Activated T-cell treated with anti-CD3 and anti-CD28 coated beads for 24 hours (primary cell): ENCODE data around the gene SCPEP1.
A peak's percentile ranks its signal among the peaks of the same experiment; 100 is the strongest.
"Not testable (repeated sequence)": the region's sequence is repeated elsewhere in the genome, so short reads cannot be mapped to it uniquely, and the experiment has no call there.

Experiments
- DNase-seq: peaks from one replicate; pipeline ENCODE4 v3.0.0-alpha.2; 2020; ENCODE audit warnings: low read depth

Gene SCPEP1, protein sequence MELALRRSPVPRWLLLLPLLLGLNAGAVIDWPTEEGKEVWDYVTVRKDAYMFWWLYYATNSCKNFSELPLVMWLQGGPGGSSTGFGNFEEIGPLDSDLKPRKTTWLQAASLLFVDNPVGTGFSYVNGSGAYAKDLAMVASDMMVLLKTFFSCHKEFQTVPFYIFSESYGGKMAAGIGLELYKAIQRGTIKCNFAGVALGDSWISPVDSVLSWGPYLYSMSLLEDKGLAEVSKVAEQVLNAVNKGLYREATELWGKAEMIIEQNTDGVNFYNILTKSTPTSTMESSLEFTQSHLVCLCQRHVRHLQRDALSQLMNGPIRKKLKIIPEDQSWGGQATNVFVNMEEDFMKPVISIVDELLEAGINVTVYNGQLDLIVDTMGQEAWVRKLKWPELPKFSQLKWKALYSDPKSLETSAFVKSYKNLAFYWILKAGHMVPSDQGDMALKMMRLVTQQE

DNA sequence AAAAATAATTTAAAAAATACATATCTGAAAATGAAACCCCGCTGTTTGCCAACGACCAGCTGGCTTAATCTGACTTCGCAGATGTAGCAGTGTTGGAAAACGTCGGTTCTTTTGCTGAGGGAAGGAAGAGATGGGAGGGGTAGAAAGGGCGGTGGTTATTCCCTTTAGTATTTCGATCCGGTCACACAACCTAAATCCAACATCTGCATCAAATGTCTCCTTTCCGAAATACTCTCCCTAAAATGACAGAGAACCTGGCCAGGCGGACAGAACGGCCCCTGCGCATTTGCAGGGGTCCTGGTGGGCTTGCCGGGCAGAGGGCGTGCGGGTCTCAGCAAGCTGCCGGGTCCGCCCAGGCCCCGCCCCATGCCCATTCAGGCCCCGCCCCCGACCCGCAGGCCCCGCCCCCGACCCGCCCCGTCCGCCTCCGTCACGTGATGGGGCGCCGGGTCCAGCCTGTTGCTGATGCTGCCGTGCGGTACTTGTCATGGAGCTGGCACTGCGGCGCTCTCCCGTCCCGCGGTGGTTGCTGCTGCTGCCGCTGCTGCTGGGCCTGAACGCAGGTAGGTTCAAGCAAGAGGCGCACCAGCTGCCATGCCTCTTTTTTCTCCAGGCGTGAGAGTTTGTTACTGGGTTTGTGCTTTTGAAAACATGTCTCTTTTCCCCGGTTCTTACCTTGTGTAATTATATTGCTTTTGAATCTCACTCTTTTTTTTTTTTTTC lies at the start of gene SCPEP1:
SCPEP1 (plus strand) TSS at position 459 of the 723 bp plus-strand sequence; CDS start at position 488, 29 bp downstream.
- DNase-seq: peak; percentile 77

DNA sequence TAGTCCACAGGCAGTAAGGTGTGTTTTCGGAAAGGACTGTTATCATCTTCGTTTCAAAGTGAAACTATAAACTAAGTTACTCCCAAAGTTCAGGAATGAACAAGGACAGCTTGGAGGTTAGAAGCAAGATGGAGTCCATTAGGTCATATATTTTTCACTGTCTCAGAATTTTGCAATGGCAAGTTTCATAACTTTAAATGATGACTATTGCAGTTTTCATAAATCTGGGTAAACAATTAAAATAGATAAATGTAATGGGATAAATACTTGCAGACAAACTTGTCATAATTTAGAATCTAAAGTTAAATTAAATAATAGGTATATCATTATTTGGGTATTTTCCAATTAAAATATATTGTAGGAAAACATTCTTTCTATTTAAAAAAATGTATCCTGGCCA lies 49.3 kb upstream of the SCPEP1 start:
- DNase-seq: no peak

DNA sequence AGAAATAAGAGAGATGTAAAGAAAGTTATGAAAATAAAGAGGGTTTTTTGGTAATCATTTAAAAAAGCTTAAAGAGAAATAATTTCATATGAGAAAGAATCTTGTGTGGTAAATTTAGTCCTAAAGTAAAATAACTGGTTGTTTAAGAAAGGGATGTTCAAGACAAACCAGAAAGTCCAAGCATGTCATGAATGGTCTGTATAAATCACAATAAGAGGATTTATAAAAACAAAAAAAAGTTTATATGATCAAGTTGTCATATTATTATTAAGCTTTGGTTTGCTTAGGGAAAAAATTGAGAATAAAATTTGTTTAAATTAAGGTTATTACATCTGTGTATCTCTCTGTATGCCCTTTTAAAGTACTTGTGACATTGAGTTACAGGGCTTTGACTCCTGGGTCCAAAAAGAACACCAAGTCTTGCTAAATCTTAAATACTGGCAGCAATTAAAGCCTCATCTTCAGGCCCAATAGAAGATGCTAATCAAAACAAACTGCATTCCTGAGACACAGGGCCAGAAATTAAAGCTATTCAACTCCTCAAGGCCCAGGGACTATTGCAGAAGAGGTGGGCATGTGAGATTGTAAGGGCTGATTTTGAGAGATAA lies 48.5 kb upstream of the SCPEP1 start:
- DNase-seq: no peak

DNA sequence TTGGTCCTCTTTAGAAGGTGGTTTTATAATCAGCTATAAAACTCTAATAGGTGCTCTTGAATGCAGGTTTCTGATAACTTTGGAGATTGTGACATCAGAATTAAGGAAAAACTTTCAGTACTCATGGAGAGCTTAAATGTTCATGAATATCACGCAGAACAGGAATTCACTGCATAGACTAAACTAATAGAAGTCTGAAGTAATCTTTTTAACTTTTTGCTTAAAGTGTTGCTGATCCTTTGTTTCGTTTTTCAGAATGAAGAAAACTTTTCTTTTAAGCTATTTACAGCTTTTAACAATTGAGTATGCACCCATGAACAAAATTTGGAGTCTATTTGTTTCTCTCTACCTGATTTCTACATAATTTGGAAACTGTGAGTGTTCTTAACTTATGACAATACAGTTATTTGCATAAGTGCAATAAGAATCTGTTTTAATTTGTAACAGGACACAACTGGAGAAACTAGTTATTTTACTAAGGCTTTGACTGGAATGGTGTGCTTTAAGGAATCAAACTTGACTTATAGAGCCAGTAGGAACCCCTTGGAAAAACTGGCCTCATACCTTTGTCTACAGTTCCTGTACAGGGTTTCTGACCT lies 47.1 kb upstream of the SCPEP1 start:
- no peak for DNase-seq

DNA sequence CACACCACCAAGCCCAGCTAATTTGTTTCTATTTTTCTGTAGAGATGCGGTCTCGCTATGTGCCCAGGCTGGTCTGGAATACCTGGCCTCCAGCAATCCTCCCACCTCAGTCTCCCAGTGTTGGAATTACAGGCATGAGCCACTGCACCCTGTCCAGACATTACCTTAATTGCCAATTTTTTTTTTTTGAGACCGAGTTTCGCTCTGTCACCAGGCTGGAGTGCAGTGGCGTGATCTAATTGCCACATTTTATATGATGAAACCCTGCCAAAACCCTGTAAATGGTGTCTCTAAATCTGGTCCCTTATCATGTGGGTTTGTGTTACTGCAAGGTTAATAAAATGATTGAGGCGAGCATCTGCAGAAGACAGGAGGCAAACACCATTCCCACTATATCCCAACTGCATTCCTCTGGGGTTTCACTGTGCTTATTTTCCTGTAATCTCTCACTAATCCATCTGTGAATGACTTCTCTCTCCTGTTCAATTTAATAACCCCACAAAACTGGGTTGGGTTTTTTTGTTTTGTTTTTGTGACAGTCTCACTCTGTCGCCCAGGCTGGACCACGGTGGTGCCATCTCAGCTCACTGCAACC lies 44.7 kb upstream of the SCPEP1 start:
- DNase-seq: no peak

DNA sequence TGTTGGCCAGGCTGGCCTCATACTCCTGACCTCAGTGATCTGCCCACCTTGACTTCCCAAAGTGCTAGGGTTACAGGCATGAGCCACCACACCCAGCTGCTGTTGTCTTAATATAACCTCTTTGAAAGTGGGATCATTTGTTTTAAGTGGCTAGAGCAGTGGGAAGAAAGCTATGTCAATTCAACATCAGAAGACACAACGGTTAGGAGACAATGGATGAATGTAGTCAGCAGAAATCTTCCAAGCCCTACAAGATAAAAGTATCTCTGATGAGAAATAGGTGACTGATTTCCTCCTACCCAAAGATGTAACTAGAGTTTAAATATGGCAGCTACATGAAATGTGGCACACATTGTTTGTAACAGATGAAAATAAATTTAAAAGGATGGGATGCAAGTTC lies 44.1 kb upstream of the SCPEP1 start:
- DNase-seq: no peak

DNA sequence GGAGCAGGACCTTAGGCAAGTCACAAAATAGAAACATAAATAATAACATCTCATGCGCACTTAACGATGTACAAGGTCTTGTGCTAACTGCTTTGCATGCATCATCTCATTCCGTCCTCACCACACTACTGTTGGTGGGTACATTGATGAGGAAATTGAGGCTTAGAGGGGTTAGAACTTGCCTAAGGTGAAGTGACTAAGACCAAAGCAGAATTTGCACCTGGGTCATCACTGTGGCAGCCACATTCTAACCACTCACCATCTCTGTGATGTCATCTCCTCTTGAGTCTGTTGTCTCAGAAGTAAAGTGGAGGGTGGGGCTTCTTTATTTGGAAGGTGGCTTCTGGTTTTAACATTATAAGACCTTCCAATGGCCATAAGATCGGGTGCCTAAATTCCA lies 43.7 kb upstream of the SCPEP1 start:
- DNase-seq: no peak

DNA sequence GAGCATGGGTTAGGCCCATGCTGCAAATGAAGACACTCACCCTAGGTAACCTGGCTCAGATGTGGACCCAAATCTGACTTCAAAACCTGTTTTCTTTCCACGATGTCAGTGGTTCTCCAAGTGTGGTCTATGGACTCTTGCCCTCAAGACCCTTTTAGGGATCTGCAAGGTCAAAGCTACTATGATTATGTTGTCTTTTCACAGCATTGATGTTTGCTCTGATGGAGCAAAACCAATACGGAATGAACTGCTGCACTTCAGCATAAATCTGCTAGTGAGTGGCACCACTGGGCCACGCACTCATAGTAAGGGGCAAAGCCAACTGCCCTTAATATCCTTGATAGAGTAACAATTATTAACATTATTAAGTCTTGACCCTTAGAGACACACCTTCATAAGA lies 42.5 kb upstream of the SCPEP1 start:
- DNase-seq: no peak

DNA sequence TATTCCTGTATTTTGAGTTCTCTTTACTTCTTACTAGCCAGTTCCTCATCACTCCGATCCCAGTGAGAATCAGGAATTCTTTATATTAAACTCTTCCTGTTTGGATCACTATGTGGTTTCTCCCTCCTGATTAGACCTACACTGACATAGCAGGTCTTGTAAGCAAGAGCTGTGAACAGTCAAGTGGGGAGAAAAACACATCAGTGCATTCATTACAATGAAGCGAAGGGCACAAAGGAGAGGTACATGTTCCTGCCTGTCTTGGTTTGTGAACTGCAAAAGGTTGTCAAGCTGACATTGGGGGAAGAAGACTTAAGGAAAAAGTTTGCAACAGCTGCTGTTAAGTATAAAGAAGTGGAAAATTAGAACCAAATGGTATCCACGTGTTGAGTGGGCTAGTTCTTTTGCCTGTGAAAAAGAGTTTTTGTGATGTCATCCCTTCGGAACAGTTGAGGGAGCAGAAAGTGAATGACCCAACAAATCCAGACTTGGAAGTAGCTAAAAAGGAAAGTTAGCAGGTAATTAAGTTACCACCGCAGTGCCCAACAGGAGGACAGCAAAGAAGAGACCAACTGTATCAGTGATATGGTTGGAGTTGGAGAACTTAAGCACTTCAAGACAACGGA lies 41.1 kb upstream of the SCPEP1 start:
- DNase-seq: no peak

DNA sequence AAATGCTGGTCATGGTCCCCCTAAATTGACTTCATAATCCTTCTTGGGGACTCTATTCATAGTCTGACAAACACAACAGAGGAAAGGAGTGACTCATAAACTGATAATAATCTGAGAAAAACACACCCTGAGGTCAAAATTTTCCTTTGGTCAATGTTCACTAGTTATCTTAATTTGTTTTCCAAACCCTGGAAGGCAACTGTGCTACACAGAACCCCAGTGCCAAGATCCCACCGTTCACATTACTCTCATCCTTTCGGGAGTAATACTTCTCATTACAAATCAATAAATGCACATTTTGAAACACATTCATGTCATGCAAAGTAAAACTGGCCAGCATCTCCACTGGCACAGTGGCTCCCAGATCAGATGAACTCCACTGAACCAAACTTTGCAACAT lies 40.2 kb upstream of the SCPEP1 start:
- no peak for DNase-seq

DNA sequence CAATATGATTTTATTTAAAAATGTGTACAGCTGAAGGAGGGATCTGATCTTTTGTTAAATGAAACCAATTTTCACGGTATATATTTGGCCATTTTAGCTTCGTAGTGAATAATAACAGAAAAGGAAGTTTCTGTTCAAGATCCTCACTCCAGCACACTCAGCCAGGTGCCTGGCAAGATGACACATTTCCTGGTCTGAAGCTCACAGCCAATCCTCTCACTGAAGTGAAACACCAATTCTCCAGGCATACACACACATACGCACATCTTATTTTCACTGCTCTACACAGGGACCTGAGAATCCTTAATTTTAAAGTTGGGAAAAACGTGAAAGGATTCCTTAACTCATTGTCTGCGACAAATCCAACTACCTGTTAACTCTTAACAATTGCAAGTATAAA lies 39.7 kb upstream of the SCPEP1 start:
- DNase-seq: not testable (repeated sequence)

DNA sequence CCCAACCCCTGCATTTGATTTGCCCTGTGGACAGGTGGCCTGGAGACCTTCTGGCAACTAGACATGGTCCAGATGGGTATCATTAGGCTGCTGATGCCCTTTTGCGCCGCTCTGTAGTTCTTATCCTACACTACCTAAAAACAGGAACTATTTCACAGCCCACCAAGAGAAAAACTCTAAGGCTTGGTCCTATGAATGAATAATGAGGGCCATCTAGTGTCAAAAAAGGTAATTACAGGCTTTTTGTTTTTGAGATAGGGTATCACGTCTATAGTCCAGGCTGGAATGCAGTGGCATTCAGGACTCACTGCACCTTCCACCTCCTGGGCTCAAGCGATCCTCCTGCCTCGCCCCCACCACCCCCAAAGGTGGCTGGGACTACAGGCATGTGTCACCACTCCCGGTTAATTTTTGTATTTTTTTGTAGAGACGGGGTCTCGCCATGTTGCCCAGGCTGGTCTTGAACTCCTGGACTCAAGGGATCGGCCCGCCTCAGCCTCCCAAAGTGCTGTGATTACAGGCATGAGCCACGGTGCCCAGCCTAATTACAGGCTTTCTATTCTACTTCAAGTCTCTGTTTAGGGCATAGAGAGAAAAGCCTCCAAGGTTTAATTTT lies 38.0 kb upstream of the SCPEP1 start:
- DNase-seq: no peak

DNA sequence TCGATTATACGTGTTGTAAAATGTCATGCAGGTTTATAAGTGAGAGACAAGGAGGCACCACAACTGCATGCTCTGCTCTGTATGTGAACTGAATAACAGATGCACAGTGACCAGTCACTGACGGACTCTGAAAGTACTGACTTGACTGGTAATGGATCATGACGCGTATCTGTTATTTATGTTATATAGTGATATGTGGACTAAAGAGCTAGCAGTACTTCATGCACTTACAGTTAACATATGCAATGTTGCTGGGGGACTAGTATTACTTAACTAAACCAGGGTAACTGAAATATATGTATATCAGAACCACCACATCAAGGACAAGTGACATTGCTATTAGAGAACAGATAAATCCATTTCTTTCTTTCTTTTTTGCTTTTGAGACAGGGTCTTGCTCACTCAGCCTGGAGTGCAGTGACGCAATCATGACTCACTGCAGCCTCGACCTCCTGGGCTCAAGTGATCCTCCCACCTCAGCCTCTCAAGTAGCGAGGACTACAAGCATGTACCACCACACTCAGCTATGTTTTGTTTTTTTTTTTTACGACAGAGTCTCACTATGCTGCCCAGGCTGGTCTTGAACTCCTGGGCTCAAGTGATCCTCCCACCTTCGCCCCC lies 34.3 kb upstream of the SCPEP1 start:
- DNase-seq: no peak

DNA sequence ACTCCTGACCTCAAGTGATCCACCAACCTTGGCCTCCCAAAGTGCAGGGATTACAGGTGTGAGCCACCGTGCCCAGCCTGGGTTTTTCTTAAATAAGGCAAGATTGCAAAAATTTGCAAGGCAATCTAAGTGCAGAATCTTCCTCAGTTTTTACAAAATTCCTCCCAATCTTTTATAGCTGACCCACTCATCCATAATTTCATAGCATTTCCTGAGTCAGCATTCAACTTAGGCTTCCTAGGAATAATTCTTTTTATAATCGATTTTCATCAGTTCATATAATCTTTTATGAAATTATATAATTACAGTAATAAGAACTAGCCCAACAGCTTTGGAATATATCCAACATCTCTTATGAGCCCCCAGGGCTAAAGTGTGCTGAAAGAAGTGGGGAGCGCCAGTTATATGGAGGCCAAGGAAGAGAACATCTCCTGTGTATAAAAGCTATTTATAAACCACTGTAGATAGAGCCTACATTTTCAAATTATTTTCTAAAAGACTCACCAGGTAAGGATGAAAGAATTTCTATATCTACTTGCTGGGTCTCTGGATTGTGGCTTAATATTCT lies 31.9 kb upstream of the SCPEP1 start:
- DNase-seq: no peak

DNA sequence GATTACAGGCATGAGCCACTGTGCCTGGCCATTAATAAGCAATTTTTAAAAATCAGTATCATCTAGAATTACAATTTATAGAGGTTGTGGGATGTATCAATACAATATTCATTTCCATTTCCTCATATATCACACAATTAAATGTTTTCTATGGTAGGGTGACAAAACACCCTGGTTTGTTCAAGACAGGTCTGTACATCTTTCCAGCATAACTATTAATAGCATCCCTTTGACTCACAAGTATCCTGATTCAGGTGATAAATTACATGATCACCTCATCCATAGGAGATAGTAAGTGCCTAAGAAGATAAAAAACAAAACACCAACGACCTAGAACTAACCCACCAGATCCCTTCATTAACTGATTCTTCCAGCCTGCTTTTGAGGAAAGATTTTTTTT lies 30.2 kb upstream of the SCPEP1 start:
- no peak for DNase-seq

DNA sequence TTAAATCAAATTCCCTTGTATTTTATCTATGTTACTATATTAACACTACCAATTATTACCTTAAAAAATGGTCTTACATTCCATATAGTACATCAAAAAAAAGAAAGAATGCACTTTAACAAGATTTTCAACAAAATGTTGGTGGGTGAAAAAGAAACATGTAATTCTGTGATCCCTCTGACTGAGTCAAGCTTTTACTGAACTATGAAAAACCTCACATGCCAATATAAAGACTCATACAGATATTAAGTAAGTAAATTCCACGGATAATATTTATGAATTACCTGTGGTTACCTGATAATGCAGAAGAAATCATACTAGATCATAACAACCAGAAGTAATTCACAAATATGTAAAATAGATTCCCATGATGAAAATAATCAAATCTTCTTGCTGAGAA lies 29.4 kb upstream of the SCPEP1 start:
- no peak for DNase-seq

DNA sequence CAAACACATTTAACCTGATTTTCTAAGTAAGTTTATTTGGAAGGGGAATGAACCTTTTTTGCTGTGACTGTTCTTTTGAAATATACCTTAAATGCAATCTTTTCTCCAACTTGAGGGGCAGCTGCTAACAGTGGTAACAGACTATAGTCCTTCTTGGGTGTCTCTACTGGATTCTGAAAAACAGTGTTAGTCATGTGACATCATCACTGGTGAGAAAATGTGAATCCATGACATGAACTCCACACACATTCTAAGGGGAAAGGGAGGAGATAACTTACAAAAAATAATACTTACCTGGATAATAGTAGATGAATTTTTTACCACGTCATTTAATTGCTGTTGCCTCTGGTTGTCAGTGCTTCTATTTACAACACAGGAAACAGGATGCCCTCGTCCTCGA lies 28.3 kb upstream of the SCPEP1 start:
- no peak for DNase-seq

DNA sequence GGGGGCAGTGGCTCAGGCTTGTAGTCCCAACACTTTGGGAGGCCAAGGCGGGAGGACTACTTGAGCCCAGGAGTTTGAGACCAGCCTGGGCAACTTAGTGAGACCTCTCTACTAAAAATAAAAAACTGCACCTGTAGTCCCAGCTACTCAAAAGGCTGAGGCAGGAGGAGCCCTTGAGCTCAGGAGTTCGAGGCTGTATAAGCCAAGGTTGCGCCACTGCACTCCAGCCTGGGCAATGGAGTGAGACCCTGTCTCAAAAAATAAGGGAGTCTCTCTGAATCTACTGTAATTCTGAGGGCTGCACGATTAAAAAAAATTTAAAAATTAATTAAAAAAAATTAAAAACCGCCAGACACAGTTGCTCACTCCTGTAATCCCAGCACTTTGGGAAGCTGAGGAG lies 20.9 kb upstream of the SCPEP1 start:
- DNase-seq: no peak

DNA sequence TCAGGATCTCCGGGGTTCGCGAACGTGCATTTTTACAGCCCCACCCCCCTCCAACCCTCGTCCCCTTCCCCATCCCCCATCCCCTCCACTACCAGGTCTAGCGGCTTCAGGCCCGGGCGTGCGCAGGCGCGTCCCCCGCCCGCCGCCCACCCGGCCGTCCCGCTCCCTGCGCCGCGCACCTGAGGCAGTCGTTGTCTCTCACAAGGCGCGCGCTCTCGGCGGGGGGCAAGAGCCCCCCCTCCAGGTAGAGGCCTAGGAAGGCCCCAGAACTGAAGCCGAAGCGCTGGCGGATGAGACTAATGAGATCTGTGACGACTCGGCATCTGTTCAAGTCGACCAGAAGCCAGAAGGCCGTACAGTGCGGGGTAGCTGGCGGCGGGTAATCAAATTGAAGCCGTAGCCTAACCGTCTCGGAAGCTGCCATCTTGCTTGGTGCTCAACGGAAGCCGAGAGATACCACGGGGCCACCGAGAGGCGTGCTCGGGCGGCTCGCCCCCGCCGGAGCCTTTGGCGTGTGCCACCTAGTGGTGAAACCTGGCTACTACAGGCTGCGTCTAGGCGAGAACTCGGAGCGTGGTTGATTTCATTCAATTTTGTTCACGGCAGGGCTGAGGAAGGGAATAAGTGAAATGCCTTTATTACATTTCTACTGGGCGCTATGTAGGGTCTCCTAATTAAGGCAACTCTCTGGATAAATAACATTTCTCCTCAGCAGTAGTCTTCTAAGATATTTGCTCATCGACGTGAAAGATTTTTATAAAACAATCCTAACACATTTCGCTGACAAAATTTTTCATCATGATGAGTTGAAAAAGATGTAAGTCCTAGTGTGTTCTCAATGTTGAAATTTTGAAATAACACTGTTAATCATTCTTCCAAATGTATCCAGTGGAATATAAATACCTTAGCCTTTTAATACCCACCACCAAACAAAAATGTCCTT lies 17.1 kb upstream of the SCPEP1 start, which contains the start of gene COIL:
COIL (minus strand) TSS at position 455 of the 943 bp plus-strand sequence; CDS start at position 424, 31 bp downstream.
- DNase-seq: peak; percentile 92
